Caco-2 (cell line): ENCODE results near the gene ADARB2. TPM values are rescaled to one million over a fixed set of nuclear protein-coding genes. Genes with fewer than 3 reads are reported as not detected.

Experiments used
- BruUV-seq: library from RNA; stranded (reverse); fragments of 400-500 nt; replicated peaks from 2 replicates; lab custom pipeline; 2021; lab: Mats Ljungman, UMichigan
- CTCF ChIA-PET: fragments of 300-600 bp; sonication (Branson Sonifier 250); formaldehyde crosslinking; loops from one replicate; lab custom pipeline; 2022; ENCODE audit warnings: antibody characterized with exemption; lab: Charles Lee
- POLR2A ChIA-PET: fragments of 300-600 bp; sonication (Branson Sonifier 250); formaldehyde crosslinking; loops from one replicate; lab custom pipeline; 2022; ENCODE audit warnings: antibody characterized with exemption; lab: Charles Lee
- DNase-seq, 2 experiments: peaks; one replicate each; pipeline versions ENCODE4 v3.0.0 to v3.0.0-alpha.2; 2020 to 2022
- H3K27me3 ChIP-seq: replicated peaks from 2 replicates; pipeline ENCODE4 v1.6.0; 2011; ENCODE audit warnings: low read length; ENCODE audit not compliant: control insufficient read depth, insufficient read depth
- H3K36me3 ChIP-seq: 2 replicates; pipeline ENCODE4 v1.5.1; 2011; ENCODE audit warnings: low read length; ENCODE audit not compliant: control insufficient read depth, insufficient read depth
- H3K4me1 ChIP-seq: fragments of 250-450 bp; sonication (Bioruptor Pico); 2 replicates; pipeline ENCODE4 v1.5.1; 2020; ENCODE audit warnings: mild to moderate bottlenecking
- H3K4me3 ChIP-seq: 2 replicates; pipeline ENCODE4 v1.5.1; 2011; ENCODE audit warnings: low read depth, mild to moderate bottlenecking, control low read depth, low read length
- H3K9me3 ChIP-seq: fragments of 250-450 bp; sonication (Bioruptor Pico); 2 replicates; pipeline ENCODE4 v1.5.1; 2020; ENCODE audit warnings: mild to moderate bottlenecking, moderate library complexity
- H3K27ac Mint-ChIP-seq: one replicate; pipeline ENCODE4 v1.8.0; 2022; ENCODE audit warnings: mixed read lengths; ENCODE audit not compliant: unreplicated experiment
- H3K27me3 Mint-ChIP-seq: one replicate; pipeline ENCODE4 v1.8.0; 2022; ENCODE audit warnings: mixed read lengths; ENCODE audit not compliant: insufficient read depth, unreplicated experiment
- H3K36me3 Mint-ChIP-seq: one replicate; pipeline ENCODE4 v1.8.0; 2022; ENCODE audit warnings: mild to moderate bottlenecking, mixed read lengths; ENCODE audit not compliant: insufficient read depth, unreplicated experiment
- H3K4me1 Mint-ChIP-seq: one replicate; pipeline ENCODE4 v1.8.0; 2022; ENCODE audit warnings: low read depth, mixed read lengths; ENCODE audit not compliant: unreplicated experiment
- H3K4me3 Mint-ChIP-seq: one replicate; pipeline ENCODE4 v1.8.0; 2022; ENCODE audit warnings: mild to moderate bottlenecking, moderate library complexity, mixed read lengths; ENCODE audit not compliant: unreplicated experiment
- H3K9me3 Mint-ChIP-seq: one replicate; pipeline ENCODE4 v1.8.0; 2022; ENCODE audit warnings: mixed read lengths; ENCODE audit not compliant: unreplicated experiment
- intact Hi-C: fragments of 100-400 bp; cut with micrococcal nuclease; formaldehyde crosslinking; loops from one replicate; pipeline ENCODE4 v1.10.0; 2022; ENCODE audit not compliant: unreplicated experiment
- total RNA-seq: library from RNA; stranded (reverse); gene quantifications from 2 replicates; pipeline ENCODE4 v1.2.3, GENCODE V29; 2022
- TF ChIP-seq, protein P1 (sequence below), 2 experiments: fragments of 200-600 bp in 1 of 2; IDR thresholded peaks; 1 replicate in 1 of 2; 2 replicates in 1 of 2; pipeline versions ENCODE4 v1.5.1 to v1.8.0; 2011 to 2022; ENCODE audit warnings: antibody characterized with exemption in 1 of 2, control low read depth in 1 of 2, inconsistent platforms in 1 of 2, low read depth in 1 of 2, low read length in 1 of 2, mild to moderate bottlenecking in 1 of 2, moderate library complexity in 1 of 2; ENCODE audit not compliant: insufficient read depth in 1 of 2, severe bottlenecking in 1 of 2, unreplicated experiment in 1 of 2

The ADARB2 gene
- total RNA-seq, 1 experiment from 2014 or later = 0.27 TPM

DNA sequence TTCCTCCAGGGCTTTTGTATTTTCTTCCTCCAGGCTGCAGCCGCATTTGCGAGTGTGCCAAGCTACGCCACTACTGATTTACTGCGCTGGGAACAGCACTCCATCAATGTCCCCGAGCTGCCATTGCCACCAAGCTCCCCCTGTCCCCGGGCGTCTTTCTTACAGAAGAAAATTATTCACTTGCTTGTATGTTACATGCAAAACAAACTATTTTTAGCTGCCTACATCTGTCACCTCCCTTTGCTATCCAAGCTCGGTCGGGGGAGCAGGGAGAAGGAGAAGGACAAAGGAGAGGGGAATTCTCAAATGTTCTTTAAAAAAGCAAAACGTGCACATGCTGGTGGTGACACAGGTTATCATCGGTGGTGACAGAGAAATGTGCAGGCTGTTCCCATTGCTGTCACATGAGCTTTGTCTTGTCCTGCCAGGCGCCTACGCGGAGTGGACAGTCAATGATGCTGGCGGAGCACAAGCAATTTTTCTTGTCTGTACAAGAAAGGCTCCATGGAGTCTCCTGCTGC, 93.1 kb downstream of the ADARB2 start:
- TF ChIP-seq, protein P1, sequence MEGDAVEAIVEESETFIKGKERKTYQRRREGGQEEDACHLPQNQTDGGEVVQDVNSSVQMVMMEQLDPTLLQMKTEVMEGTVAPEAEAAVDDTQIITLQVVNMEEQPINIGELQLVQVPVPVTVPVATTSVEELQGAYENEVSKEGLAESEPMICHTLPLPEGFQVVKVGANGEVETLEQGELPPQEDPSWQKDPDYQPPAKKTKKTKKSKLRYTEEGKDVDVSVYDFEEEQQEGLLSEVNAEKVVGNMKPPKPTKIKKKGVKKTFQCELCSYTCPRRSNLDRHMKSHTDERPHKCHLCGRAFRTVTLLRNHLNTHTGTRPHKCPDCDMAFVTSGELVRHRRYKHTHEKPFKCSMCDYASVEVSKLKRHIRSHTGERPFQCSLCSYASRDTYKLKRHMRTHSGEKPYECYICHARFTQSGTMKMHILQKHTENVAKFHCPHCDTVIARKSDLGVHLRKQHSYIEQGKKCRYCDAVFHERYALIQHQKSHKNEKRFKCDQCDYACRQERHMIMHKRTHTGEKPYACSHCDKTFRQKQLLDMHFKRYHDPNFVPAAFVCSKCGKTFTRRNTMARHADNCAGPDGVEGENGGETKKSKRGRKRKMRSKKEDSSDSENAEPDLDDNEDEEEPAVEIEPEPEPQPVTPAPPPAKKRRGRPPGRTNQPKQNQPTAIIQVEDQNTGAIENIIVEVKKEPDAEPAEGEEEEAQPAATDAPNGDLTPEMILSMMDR (IDR thresholded peaks at IDR 0.05; ENCODE audit: insufficient read depth in 1 of 2, low read depth in 1 of 2, low read length in 1 of 2, severe bottlenecking in 1 of 2, unreplicated experiment in 1 of 2) = no peak

DNA sequence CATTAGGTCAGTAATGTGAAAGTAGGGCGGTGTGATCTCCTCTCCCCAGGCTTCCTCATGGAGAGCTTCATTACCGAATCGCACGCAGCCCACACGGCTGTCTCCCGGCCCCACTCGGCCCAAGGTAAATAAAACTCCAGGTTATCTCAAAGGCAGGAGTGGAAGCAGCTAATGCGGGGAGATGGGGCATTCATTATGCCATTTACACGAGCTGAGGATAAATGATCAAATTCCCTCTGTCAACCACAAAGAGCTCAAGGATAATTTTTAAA, 93.5 kb downstream of the ADARB2 start:
- no TSS peak for BruUV-seq
- Mint-ChIP-seq H3K27ac (no peak overlapping the region), H3K36me3 (no peaks in the 10 kb centered on the region), H3K4me1 (no peaks in the 10 kb centered on the region), H3K27me3 (peaks cover 5% of the 10 kb centered on the region), H3K4me3 (no peak overlapping the region), H3K9me3 (peaks cover 12% of the 10 kb centered on the region)
- CTCF ChIA-PET = no interaction called here
- Histone ChIP-seq H3K9me3 (peaks cover 7% of the 10 kb centered on the region; the same call in 1 of the 2 replicates), H3K36me3 (no peaks in the 10 kb centered on the region), H3K27me3 (no peaks in the 10 kb centered on the region), H3K4me1 (no peaks in the 10 kb centered on the region), H3K4me3 (no peak overlapping the region)
- POLR2A ChIA-PET = no interaction called here
- DNase-seq = no peak
- intact Hi-C loops = no loop called here
- TF ChIP-seq, protein P1 (IDR thresholded peaks at IDR 0.05; ENCODE audit: insufficient read depth in 1 of 2, low read depth in 1 of 2, low read length in 1 of 2, severe bottlenecking in 1 of 2, unreplicated experiment in 1 of 2) = no peak

More for the DNA sequence above, 93.1 kb downstream of the ADARB2 start:
- no TSS peak for BruUV-seq
- H3K9me3 ChIP-seq = peaks cover 7% of the 10 kb centered on the region; the same call in 1 of the 2 replicates
- Mint-ChIP-seq H3K27ac (no peak overlapping the region), H3K4me1 (no peaks in the 10 kb centered on the region), H3K4me3 (no peak overlapping the region), H3K27me3 (peaks cover 6% of the 10 kb centered on the region), H3K36me3 (no peaks in the 10 kb centered on the region), H3K9me3 (peaks cover 12% of the 10 kb centered on the region)
- H3K4me3 ChIP-seq = no peak overlapping the region
- intact Hi-C loops = no loop called here
- H3K36me3 ChIP-seq = no peaks in the 10 kb centered on the region
- H3K27me3 ChIP-seq = no peaks in the 10 kb centered on the region
- ChIA-PET POLR2A (no interaction called here), CTCF (no interaction called here)
- no peaks in the 10 kb centered on the region for H3K4me1 ChIP-seq
- DNase-seq = no peak

DNA sequence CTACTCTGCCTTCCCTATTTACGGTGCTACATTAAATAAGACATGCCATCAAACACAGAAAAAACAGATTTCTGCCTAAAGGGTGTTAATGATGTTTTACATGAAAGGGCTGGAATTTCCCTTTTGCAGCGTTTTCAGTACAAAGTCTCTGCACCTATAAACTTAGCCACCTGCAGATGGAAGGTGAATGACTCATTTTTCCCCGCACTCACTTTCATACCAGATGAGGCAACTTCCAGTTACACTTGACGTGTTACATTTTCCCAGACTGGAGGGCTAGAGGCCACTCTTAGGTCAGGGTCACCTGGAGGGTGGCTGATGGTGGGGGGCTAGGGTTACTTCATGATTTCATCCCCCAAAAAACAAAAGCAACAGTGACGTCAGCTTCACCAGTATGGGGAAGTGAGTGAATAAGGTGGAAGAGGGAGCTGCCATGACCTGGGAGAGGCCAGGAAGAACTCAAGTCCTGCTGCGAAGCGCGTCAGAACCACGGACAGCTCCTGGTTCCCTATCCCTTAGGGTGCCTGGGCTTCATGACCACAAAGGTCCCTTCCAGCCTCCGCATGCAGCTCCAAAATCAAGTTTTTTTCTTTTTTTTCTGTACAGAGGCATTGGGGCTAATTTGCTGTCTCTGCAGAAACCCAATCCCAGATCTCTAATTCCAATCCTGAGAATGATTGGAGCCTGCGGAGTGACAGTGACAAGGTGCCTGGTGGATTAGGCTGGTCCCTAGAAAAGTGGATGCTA, 94.0 kb downstream of the ADARB2 start:
- H3K9me3 ChIP-seq = peaks cover 7% of the 10 kb centered on the region; the same call in 1 of the 2 replicates
- ChIA-PET POLR2A (no interaction called here), CTCF (no interaction called here)
- TF ChIP-seq, protein P1 (IDR thresholded peaks at IDR 0.05; ENCODE audit: insufficient read depth in 1 of 2, low read depth in 1 of 2, low read length in 1 of 2, severe bottlenecking in 1 of 2, unreplicated experiment in 1 of 2) = no peak
- H3K36me3 Mint-ChIP-seq = no peaks in the 10 kb centered on the region
- H3K9me3 Mint-ChIP-seq = peaks cover 12% of the 10 kb centered on the region
- no TSS peak for BruUV-seq
- H3K27ac Mint-ChIP-seq = no peak overlapping the region
- no peak overlapping the region for H3K4me3 Mint-ChIP-seq
- peaks cover 7% of the 10 kb centered on the region for H3K27me3 Mint-ChIP-seq
- no peaks in the 10 kb centered on the region for H3K27me3 ChIP-seq
- no peaks in the 10 kb centered on the region for H3K4me1 ChIP-seq
- DNase-seq = peak; percentile 71
- H3K36me3 ChIP-seq = no peaks in the 10 kb centered on the region
- no peak overlapping the region for H3K4me3 ChIP-seq
- H3K4me1 Mint-ChIP-seq = no peaks in the 10 kb centered on the region
- intact Hi-C loops = no loop called here
